ENCODE measurements around the gene PXYLP1. TPM values are rescaled to one million over a fixed set of nuclear protein-coding genes. Genes with fewer than 3 reads are reported as not detected.

Gene PXYLP1
- total RNA-seq, 1 experiment from 2014 or later, result 11.3 TPM

DNA sequence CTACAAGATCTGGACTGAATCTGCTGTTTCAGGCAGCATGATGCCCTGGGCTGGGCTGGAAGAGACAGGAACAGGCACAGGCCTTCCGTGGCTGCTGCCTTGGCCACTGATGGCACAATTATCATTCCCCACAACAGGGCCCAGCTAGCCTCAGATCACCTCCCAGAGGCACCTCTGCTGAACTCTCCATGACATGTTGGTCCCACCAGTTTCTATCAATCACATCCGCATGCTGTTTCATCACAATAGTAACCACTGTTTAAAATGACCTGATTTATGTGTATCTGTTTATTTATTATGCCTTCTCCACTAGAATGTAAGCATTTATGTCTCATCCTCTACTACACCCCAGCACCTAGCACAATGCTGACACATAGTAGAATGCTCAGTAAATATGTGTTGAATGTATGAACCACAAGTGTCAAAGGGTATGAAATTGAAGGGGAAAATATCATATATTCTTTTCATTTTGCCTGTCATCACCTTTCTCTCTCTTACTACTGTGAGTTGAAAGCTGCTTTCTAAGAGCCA is 104.0 kb downstream of the PXYLP1 start:
- DNase-seq (ENCODE audit: low spot score), result no peak
- Histone ChIP-seq H3K27ac (ENCODE audit: low read depth, low read length, poor library complexity, severe bottlenecking) (no peak overlapping the region), H3K27me3 (replicated peaks; ENCODE audit: insufficient read depth, low read depth, low read length, poor library complexity) (no peaks in the 10 kb centered on the region), H3K36me3 (ENCODE audit: insufficient read depth, low read length, poor library complexity, severe bottlenecking) (no peaks in the 10 kb centered on the region), H3K9me3 (ENCODE audit: low read depth, low read length, poor library complexity, severe bottlenecking) (no peaks in the 10 kb centered on the region), H3K4me3 (ENCODE audit: low read depth, low read length, poor library complexity, severe bottlenecking) (no peak overlapping the region), H3K4me1 (ENCODE audit: insufficient read depth, low read length, poor library complexity, severe bottlenecking) (no peaks in the 10 kb centered on the region)
- CTCF ChIA-PET, result no interaction called here
- no peak for TF ChIP-seq EZH2 (IDR thresholded peaks at IDR 0.05; ENCODE audit: borderline replicate concordance, low read depth, low read length, poor library complexity, severe bottlenecking)
- TF ChIP-seq, protein P1, sequence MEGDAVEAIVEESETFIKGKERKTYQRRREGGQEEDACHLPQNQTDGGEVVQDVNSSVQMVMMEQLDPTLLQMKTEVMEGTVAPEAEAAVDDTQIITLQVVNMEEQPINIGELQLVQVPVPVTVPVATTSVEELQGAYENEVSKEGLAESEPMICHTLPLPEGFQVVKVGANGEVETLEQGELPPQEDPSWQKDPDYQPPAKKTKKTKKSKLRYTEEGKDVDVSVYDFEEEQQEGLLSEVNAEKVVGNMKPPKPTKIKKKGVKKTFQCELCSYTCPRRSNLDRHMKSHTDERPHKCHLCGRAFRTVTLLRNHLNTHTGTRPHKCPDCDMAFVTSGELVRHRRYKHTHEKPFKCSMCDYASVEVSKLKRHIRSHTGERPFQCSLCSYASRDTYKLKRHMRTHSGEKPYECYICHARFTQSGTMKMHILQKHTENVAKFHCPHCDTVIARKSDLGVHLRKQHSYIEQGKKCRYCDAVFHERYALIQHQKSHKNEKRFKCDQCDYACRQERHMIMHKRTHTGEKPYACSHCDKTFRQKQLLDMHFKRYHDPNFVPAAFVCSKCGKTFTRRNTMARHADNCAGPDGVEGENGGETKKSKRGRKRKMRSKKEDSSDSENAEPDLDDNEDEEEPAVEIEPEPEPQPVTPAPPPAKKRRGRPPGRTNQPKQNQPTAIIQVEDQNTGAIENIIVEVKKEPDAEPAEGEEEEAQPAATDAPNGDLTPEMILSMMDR (conservative IDR thresholded peaks at IDR 0.05; ENCODE audit: low read depth, low read length), result no peak
- intact Hi-C loops (cut with micrococcal nuclease; ENCODE audit: unreplicated experiment), result no loop called here
- no TSS peak for BruUV-seq (replicated peaks)
- POLR2A ChIA-PET (ENCODE audit: low non-redundant PET), result no interaction called here

DNA sequence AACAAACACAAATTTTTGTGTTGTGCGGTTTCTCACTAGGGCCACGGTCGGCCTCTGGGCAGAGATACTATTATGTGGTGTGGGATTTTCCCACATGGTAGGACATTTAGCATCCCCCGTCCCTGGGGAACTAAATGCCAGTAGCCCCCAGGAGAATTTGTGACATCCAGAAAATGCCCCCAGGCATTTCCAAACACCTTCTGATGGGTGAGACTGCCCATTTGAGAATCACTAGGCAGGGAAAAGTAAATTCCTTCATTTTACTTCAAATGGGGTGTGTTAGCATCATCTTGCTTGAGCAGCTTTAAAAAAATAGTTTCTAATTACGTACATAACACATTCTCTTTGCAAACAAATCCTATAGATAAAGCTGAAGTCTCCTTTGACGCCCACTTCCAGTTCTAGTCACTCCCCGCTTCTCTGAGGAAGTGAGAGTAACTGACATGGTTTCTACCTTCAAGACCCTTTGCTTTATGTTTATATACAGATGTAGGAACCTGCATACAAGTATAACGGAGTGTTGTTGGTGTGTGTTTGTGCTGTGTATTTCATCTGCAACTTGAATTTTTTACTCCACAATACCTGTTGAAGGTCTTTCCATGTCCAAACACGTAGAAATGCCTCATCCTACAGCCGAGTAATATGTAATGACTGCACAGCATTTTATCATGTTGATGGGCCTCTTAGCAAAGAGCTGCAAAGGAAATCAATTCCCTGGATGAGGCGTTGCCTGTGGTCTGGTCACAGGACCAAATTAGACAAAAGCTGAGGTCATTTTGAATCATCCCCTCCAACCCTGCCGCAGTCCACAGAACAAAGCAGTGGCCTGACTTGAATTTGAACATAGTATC is 105.3 kb downstream of the PXYLP1 start:
- TF ChIP-seq, protein P1 (conservative IDR thresholded peaks at IDR 0.05; ENCODE audit: low read depth, low read length), result no peak
- no peak for TF ChIP-seq EZH2 (IDR thresholded peaks at IDR 0.05; ENCODE audit: borderline replicate concordance, low read depth, low read length, poor library complexity, severe bottlenecking)
- H3K4me1 ChIP-seq (ENCODE audit: insufficient read depth, low read length, poor library complexity, severe bottlenecking), result no peaks in the 10 kb centered on the region
- BruUV-seq (replicated peaks), result no TSS peak
- H3K27ac ChIP-seq (ENCODE audit: low read depth, low read length, poor library complexity, severe bottlenecking), result no peak overlapping the region
- no peaks in the 10 kb centered on the region for H3K36me3 ChIP-seq (ENCODE audit: insufficient read depth, low read length, poor library complexity, severe bottlenecking)
- intact Hi-C loops (cut with micrococcal nuclease; ENCODE audit: unreplicated experiment), result no loop called here
- DNase-seq (ENCODE audit: low spot score), result no peak
- no peak overlapping the region for H3K4me3 ChIP-seq (ENCODE audit: low read depth, low read length, poor library complexity, severe bottlenecking)
- no peaks in the 10 kb centered on the region for H3K9me3 ChIP-seq (ENCODE audit: low read depth, low read length, poor library complexity, severe bottlenecking)
- H3K27me3 ChIP-seq (replicated peaks; ENCODE audit: insufficient read depth, low read depth, low read length, poor library complexity), result no peaks in the 10 kb centered on the region
- ChIA-PET CTCF (no interaction called here), POLR2A (ENCODE audit: low non-redundant PET) (no interaction called here)

DNA sequence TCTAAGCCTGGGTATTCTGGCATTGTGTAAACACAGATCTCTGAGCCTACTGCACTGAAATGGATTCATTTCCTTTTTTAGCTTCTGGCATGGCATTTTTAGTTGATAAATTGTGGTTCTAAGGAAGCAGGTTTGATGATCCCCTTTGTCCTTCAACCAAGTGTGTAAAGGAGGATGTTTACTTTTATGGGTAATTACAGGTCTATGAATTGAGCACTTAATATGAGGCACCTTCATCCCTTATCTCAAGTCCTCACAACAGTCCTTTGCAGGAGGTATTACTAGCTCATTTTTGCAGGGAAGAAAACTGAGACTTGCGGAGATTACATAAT is 105.9 kb downstream of the PXYLP1 start:
- no peaks in the 10 kb centered on the region for H3K9me3 ChIP-seq (ENCODE audit: low read depth, low read length, poor library complexity, severe bottlenecking)
- no peaks in the 10 kb centered on the region for H3K27me3 ChIP-seq (replicated peaks; ENCODE audit: insufficient read depth, low read depth, low read length, poor library complexity)
- H3K36me3 ChIP-seq (ENCODE audit: insufficient read depth, low read length, poor library complexity, severe bottlenecking), result no peaks in the 10 kb centered on the region
- H3K27ac ChIP-seq (ENCODE audit: low read depth, low read length, poor library complexity, severe bottlenecking), result no peak overlapping the region
- intact Hi-C loops (cut with micrococcal nuclease; ENCODE audit: unreplicated experiment), result no loop called here
- no peak for DNase-seq (ENCODE audit: low spot score)
- H3K4me3 ChIP-seq (ENCODE audit: low read depth, low read length, poor library complexity, severe bottlenecking), result no peak overlapping the region
- no peaks in the 10 kb centered on the region for H3K4me1 ChIP-seq (ENCODE audit: insufficient read depth, low read length, poor library complexity, severe bottlenecking)
- ChIA-PET POLR2A (ENCODE audit: low non-redundant PET) (no interaction called here), CTCF (no interaction called here)
- no TSS peak for BruUV-seq (replicated peaks)
- TF ChIP-seq EZH2 (IDR thresholded peaks at IDR 0.05; ENCODE audit: borderline replicate concordance, low read depth, low read length, poor library complexity, severe bottlenecking), result no peak
- TF ChIP-seq, protein P1 (conservative IDR thresholded peaks at IDR 0.05; ENCODE audit: low read depth, low read length), result no peak

Data from A673 (cell line).